HS-5 (cell line): ENCODE measurements around the gene CHN1.
A peak's percentile ranks its signal among the peaks of the same experiment; 100 is the strongest.

Experiments
- DNase-seq: peaks from one replicate; pipeline ENCODE4 v3.0.0-alpha.2; 2012; ENCODE audit warnings: low read depth

Gene CHN1

GRCh38 chr2:174785481-174785880 lies 219.7 kb downstream of the CHN1 start:
- no peak for DNase-seq

- DNase-seq = no peak
These were observed 220.3 kb downstream of the CHN1 start for GRCh38 chr2:174784909-174785308.

GRCh38 chr2:174784316-174784715 lies 220.9 kb downstream of the CHN1 start:
- DNase-seq = no peak

- no peak for DNase-seq
These were observed 223.2 kb downstream of the CHN1 start for GRCh38 chr2:174781996-174782395.

- no peak for DNase-seq
These were observed 223.9 kb downstream of the CHN1 start for GRCh38 chr2:174781298-174781697.

- DNase-seq = no peak
These were observed 224.3 kb downstream of the CHN1 start for GRCh38 chr2:174780856-174781255.

- no peak for DNase-seq
These were observed 224.9 kb downstream of the CHN1 start for GRCh38 chr2:174780191-174780840.

GRCh38 chr2:174779361-174779928 lies 225.7 kb downstream of the CHN1 start:
- DNase-seq = peak; percentile 68

- DNase-seq = peak; percentile 86
These were observed 226.8 kb downstream of the CHN1 start for GRCh38 chr2:174778085-174778981.

GRCh38 chr2:174777347-174778084 lies 227.7 kb downstream of the CHN1 start:
- no peak for DNase-seq

GRCh38 chr2:174776675-174777074 lies 228.5 kb downstream of the CHN1 start:
- no peak for DNase-seq

- DNase-seq = no peak
These were observed 229.0 kb downstream of the CHN1 start for GRCh38 chr2:174776223-174776622.

- DNase-seq = no peak
These were observed 229.6 kb downstream of the CHN1 start for GRCh38 chr2:174775571-174775980.

- no peak for DNase-seq
These were observed 230.3 kb downstream of the CHN1 start for GRCh38 chr2:174774886-174775285.

GRCh38 chr2:174773215-174773614 lies 232.0 kb downstream of the CHN1 start:
- no peak for DNase-seq

GRCh38 chr2:174772472-174772801 lies 232.7 kb downstream of the CHN1 start:
- no peak for DNase-seq

GRCh38 chr2:174771631-174772471 lies 233.3 kb downstream of the CHN1 start:
- DNase-seq = peak; percentile 66

- DNase-seq = no peak
These were observed 234.0 kb downstream of the CHN1 start for GRCh38 chr2:174771136-174771535.

- no peak for DNase-seq
These were observed 236.6 kb downstream of the CHN1 start for GRCh38 chr2:174768557-174768956.

GRCh38 chr2:174766271-174766670 lies 238.9 kb downstream of the CHN1 start:
- DNase-seq = no peak

- no peak for DNase-seq
These were observed 239.6 kb downstream of the CHN1 start for GRCh38 chr2:174765576-174765975.
